GM18526 (cell line): ENCODE measurements around the gene GLCE.

Experiments
- POLR2A ChIP-seq: IDR thresholded peaks from 3 replicates; pipeline ENCODE4 v1.6.1; 2011; ENCODE audit not compliant: insufficient read length; ENCODE audit errors: extremely low read depth

Gene GLCE

GRCh38 chr15:69288531-69289341 is 128.3 kb downstream of the GLCE start:
- no peak for TF ChIP-seq POLR2A

- no peak for TF ChIP-seq POLR2A
Measured at GRCh38 chr15:69289342-69290146, 129.1 kb downstream of the GLCE start.

DNA sequence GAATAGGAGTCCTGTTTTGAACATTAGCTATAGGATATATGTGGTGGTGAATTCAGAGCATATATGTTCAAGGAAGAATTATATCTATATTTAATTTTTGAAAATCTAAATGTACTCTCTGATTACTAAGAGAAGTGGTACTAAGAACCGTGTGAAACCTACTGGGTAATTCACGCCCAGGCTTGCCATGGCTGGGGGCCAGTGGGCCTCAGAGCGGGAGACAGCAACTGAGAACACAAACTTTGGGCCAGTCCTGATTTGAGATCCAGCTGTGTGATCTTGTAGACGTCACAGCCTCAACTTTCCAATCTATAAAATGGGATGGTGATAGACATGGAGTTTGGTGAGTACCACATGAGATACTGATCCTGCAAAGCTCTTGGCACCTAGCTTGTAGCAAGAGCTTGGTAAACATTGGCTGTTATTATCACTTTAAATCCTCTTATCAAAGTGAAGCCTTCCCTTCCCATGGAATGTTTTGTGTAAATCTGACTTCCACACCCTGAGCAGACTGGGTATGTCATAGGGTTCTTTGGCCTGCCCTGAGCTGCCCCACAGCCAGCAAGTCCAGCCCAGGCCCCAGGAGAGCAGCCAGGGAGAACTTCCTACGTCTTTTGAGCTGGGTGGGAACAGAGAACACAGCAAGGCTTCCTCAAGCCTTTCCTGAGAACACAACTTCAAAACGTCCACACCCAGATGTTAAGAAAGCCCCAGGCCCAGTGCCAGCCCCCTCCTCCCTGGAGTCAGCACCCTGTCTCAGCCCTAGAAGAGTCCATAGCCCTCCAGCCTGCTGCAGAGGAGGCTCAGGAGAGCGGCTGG is 130.1 kb downstream of the GLCE start:
- TF ChIP-seq POLR2A, result no peak

DNA sequence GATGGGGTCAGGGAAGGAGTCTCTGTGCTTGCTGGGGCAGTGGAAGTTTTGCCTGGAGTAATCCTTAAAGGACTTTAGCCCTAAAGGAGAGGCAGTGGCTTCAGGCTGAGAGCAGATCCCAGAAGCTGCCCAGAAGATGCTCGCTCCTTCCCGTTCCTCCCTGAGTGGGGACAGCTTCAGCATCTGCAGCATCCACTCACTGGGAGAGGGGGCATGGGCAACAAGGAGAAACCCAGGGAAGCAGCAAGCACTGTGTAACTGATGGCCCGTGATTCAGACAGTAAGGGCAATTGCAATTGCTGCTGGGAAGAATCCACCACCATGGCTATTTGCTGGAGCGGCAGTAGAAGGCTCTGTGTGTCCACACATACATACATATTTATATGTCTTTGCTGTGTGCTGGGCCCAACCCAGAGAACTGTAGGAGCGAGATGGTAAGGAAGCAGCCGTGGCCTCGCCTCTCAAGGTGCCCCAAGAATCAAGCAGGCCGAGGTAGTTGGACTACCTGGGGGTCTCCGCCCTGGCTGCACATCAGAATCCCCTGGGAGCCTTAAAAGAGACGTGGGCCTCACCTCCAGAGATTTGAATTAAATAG is 132.5 kb downstream of the GLCE start:
- TF ChIP-seq POLR2A, result no peak

DNA sequence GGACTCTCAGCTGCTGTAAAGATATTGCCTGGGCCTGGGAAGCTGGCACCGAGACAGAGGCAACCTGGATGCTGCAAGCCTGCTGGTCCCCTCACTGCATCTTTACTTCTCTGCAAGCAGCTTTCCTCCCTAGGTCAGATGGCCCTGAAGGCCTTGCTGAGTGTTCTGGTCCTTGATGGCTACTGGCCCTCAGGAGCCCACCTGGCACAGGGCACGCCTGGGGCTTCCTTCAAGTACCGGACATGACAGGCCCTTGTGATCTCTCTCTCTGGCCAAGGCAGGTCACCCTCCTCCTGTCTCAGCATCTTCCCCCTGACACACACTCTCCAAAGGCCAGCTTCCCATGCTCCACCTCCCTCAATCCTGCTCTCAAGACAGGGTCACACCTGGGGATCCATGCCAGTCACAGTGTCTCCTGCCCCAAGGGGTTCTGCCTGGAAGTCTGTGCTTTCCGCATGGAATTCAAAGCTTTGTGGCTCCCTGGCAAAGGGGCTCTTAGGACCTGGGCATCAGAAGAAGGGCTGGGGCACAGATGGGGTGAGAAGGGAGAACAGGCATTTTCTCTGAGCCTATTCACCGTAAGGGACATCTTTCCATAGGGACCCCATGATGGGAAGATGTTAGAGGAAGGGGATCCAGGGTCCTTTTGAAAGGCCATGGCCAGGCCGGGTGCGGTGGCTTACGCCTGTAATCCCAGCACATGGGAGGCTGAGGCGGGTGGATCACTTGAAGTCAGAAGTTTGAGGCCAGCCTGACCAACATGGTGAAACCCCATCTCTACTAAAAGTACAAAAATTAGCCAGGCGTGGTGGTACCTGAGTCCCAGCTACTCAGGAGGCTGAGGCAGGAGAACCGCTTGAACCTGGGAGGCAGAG is 133.5 kb downstream of the GLCE start:
- TF ChIP-seq POLR2A, result no peak

DNA sequence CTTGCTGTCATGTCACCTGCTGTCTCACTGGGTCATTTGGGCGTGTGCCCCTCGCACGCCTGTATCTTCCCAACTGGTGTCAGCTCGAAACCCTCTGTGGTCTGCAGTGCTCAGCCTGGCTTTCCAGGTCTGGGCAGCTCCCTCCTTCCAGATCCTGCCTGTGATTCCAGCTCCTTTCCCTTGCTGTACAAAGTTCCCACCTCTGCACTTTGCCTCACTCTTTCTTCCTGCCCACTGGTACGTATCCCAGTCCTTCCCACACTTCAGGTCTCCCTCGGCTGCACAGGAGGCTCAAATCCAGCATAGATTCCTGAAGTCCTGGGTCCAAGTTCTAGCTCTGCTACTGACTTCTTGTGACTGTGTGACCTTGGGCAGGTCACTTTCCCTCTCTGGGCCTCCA is 136.2 kb downstream of the GLCE start:
- TF ChIP-seq POLR2A, result no peak

- TF ChIP-seq POLR2A, result no peak
Measured at GRCh38 chr15:69297642-69298353, 137.4 kb downstream of the GLCE start.

GRCh38 chr15:69298354-69298696 is 137.9 kb downstream of the GLCE start:
- TF ChIP-seq POLR2A, result no peak

DNA sequence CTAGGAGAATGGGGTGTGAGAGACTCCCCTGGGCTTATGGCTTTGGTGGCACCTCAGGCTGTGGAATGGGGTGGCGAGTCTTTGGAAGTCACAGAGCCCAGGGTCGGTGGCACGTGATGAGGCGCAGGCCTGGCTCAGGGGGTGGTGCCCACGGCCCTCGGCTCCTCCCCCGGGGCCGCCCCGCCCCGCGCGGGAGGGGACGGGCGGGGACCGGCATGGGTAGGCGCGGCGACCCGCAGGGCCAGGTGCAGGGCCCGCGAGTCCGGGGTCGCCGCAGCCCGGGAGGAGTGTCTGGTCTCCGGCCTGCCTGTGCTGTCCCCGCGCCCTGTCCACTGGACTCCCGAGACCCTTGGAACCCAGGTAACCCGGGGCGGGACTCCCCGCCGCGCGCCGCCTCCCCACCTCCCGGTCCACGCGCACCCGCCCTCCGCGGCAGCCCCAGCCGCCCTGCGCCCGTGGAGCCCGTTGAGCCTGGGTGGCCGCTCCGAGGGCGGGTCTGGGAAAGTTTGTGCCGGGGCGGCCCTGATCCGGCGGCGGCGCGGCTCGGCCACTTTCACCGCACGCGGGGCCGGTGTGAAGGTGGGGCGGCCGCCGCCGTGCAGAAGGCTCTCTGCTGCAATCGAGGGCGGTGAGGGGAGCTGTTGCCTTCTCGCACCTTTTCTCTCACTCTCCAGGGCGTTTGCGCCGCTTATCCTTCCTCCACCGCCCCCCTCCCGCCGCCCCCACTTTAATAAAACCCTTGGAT is 138.4 kb downstream of the GLCE start, which contains the start of gene PAQR5:
Gene PAQR5, plus strand, starts transcription at position 216 of the 745 bp plus-strand sequence. CDS start 61,169 bp downstream, outside the sequence.
- TF ChIP-seq POLR2A, result no peak

- no peak for TF ChIP-seq POLR2A
Measured at GRCh38 chr15:69299451-69299886, 139.0 kb downstream of the GLCE start.

DNA sequence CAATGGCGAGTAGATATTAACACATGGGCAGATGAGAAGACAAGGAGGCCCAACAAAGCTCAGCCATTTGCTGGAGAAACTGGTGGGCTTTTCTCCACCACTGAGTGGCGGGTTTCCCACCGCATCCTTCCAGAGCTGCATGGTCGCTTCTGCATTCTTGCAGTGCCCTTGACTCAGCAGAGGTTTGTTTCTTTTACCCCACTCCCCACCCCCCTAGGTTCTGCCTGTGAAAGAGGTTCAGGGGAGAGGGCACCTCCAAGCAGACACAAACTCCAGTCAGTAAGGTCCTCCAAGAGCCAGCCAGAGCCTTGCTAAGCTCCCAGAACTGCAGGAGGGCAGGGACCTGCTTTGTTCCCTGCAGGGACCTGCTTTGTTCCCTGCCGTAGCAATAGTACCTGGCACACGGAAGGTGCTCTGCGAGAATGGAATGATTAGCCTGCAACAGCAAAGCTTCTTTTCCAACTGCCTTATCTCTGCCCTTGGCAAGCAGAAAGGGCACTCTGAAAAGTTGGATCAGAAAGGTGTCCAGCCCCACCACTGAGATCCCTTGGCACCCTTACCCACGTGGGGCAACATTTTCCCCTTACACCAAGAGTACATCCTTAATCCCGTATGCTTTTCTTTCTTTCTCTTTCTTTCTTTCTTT is 139.6 kb downstream of the GLCE start:
- TF ChIP-seq POLR2A, result no peak

DNA sequence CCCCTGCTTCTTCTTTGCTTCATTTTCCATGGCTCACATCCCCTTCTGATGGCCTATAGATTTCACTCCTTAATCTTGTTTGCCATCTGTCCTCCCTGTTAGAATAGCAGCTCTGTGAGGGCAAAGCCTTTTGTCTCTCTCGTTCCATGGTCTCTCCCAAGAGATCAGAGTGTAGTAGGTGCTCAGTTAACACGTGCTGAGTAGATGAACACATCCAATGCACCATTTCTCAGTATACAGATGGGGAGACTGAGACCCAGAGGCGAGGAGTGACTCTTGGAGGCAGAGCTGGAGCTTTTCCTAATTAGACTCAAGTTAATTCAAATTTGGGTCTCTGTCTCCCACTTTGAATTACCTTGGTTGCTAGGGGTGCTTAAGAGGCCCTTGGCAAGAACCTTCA is 142.5 kb downstream of the GLCE start:
- TF ChIP-seq POLR2A, result no peak

- TF ChIP-seq POLR2A, result no peak
Measured at GRCh38 chr15:69303337-69304181, 143.1 kb downstream of the GLCE start.
